NCI-H1092 treated with DMSO at 0.1 percent for 48 hours (cell line): ENCODE results near the gene STARD10.
"Not testable (repeated sequence)": the region's sequence is repeated elsewhere in the genome, so short reads cannot be mapped to it uniquely, and the experiment has no call there.

Source experiments
- DNase-seq: peaks from one replicate; lab custom pipeline; 2025; lab: John Stamatoyannopoulos, UW

The STARD10 gene

GRCh38 chr11:72826191-72826941 lies 32.5 kb upstream of the STARD10 start:
- DNase-seq = no peak

- no peak for DNase-seq
These were observed 31.8 kb upstream of the STARD10 start for GRCh38 chr11:72825661-72826060.

- DNase-seq = no peak
These were observed 31.1 kb upstream of the STARD10 start for GRCh38 chr11:72824811-72825505.

GRCh38 chr11:72824020-72824419 lies 30.2 kb upstream of the STARD10 start:
- DNase-seq = no peak

- no peak for DNase-seq
These were observed 29.4 kb upstream of the STARD10 start for GRCh38 chr11:72823105-72823804.

GRCh38 chr11:72821920-72822799 lies 28.3 kb upstream of the STARD10 start:
- peak; percentile 96 for DNase-seq

- no peak for DNase-seq
These were observed 27.5 kb upstream of the STARD10 start for GRCh38 chr11:72821221-72821919.

- no peak for DNase-seq
These were observed 26.7 kb upstream of the STARD10 start for GRCh38 chr11:72820439-72821139.

GRCh38 chr11:72818971-72819370 lies 25.1 kb upstream of the STARD10 start:
- no peak for DNase-seq

GRCh38 chr11:72817966-72818365 lies 24.1 kb upstream of the STARD10 start:
- no peak for DNase-seq

- no peak for DNase-seq
These were observed 22.6 kb upstream of the STARD10 start for GRCh38 chr11:72816404-72816990.

GRCh38 chr11:72815110-72815618 lies 21.3 kb upstream of the STARD10 start:
- no peak for DNase-seq

GRCh38 chr11:72814286-72815109 lies 20.7 kb upstream of the STARD10 start, which contains the start of gene ATG16L2:
TSS of gene ATG16L2 (plus strand) at chr11:72814411. CDS start at chr11:72814446, 35 bp downstream.
- DNase-seq = peak; percentile 94

- DNase-seq = peak; percentile 94
These were observed 20.0 kb upstream of the STARD10 start for GRCh38 chr11:72813740-72814285.

GRCh38 chr11:72812967-72813739 lies 19.3 kb upstream of the STARD10 start:
- peak; percentile 65 for DNase-seq

- DNase-seq = peak; percentile 53
These were observed 18.7 kb upstream of the STARD10 start for GRCh38 chr11:72812604-72812966.

- DNase-seq = not testable (repeated sequence)
These were observed 17.8 kb upstream of the STARD10 start for GRCh38 chr11:72811686-72812085.

- no peak for DNase-seq
These were observed 14.5 kb upstream of the STARD10 start for GRCh38 chr11:72808331-72808798.
